HEK293 (cell line): ENCODE measurements around the gene SLC1A2.

ENCODE experiments used
- CTCF ChIA-PET: fragments of 350-600 bp; formaldehyde crosslinking; extraction: SDS; loops from one replicate; lab custom pipeline; 2021; ENCODE audit warnings: antibody characterized with exemption; lab: Yijun Ruan, JAX
- POLR2A ChIA-PET: fragments of 300-600 bp; formaldehyde crosslinking; extraction: SDS; loops from one replicate; lab custom pipeline; 2020; ENCODE audit warnings: antibody characterized with exemption, inconsistent platforms; lab: Yijun Ruan, JAX
- H3K27ac ChIP-seq: fragments of 200-500 bp; sonication (Bioruptor generic); 2 replicates; pipeline ENCODE4 v1.5.1; 2014; ENCODE audit warnings: low read depth, low read length, control low read depth, inconsistent platforms; ENCODE audit errors: extremely low read depth
- H3K36me3 ChIP-seq, 2 experiments: fragments of 200-500 bp in 1 of 2; sonication (Bioruptor generic) in 1 of 2; 1 replicate in 1 of 2; 2 replicates in 1 of 2; pipeline ENCODE4 v1.5.1; 2014 to 2017; ENCODE audit warnings: inconsistent platforms in 2 of 2, low read length in 2 of 2; ENCODE audit not compliant: control insufficient read depth in 2 of 2, insufficient read depth in 1 of 2
- H3K4me1 ChIP-seq: fragments of 200-500 bp; sonication (Bioruptor generic); 2 replicates; pipeline ENCODE4 v1.5.1; 2014; ENCODE audit warnings: mild to moderate bottlenecking, low read length, inconsistent platforms; ENCODE audit not compliant: control insufficient read depth, insufficient read depth
- H3K4me3 ChIP-seq: 2 replicates; pipeline ENCODE4 v1.5.1; 2011; ENCODE audit warnings: low read depth, mild to moderate bottlenecking, control low read depth, low read length, moderate library complexity
- H3K9me3 ChIP-seq: fragments of 200-500 bp; sonication (Bioruptor generic); 2 replicates; pipeline ENCODE4 v1.5.1; 2014; ENCODE audit warnings: low read depth, low read length, inconsistent platforms; ENCODE audit not compliant: control insufficient read depth, insufficient read depth
- BCL11A ChIP-seq: fragments of 450-650 bp; formaldehyde crosslinking; IDR thresholded peaks from 2 replicates; pipeline ENCODE4 v1.5.1; 2016; ENCODE audit warnings: low read depth, missing biosample characterization, missing genetic modification characterization
- ELK4 ChIP-seq: IDR thresholded peaks from 2 replicates; pipeline ENCODE4 v1.6.1; 2011; ENCODE audit warnings: mild to moderate bottlenecking, low read depth, low read length, borderline replicate concordance
- PRDM4 ChIP-seq: fragments of 450-650 bp; formaldehyde crosslinking; IDR thresholded peaks from 2 replicates; pipeline ENCODE4 v1.5.1; 2017; ENCODE audit warnings: missing biosample characterization, missing genetic modification characterization
- TCF7L2 ChIP-seq: IDR thresholded peaks from 2 replicates; pipeline ENCODE4 v1.6.1; 2011; ENCODE audit warnings: low read depth, mild to moderate bottlenecking, inconsistent platforms, low read length, moderate library complexity, borderline replicate concordance
- YY2 ChIP-seq: fragments of 450-650 bp; formaldehyde crosslinking; IDR thresholded peaks from 2 replicates; pipeline ENCODE4 v1.5.1; 2016; ENCODE audit warnings: missing biosample characterization, missing genetic modification characterization
- ZBTB10 ChIP-seq: fragments of 450-650 bp; formaldehyde crosslinking; IDR thresholded peaks from 2 replicates; pipeline ENCODE4 v1.5.1; 2016; ENCODE audit warnings: missing biosample characterization, missing genetic modification characterization
- ZEB2 ChIP-seq: fragments of 450-650 bp; formaldehyde crosslinking; IDR thresholded peaks from 2 replicates; pipeline ENCODE4 v1.5.1; 2016; ENCODE audit warnings: missing biosample characterization, missing genetic modification characterization
- ZNF155 ChIP-seq: fragments of 450-650 bp; formaldehyde crosslinking; IDR thresholded peaks from 2 replicates; pipeline ENCODE4 v1.5.1; 2016; ENCODE audit warnings: missing biosample characterization, missing genetic modification characterization
- ZNF23 ChIP-seq: fragments of 450-650 bp; formaldehyde crosslinking; IDR thresholded peaks from 2 replicates; pipeline ENCODE4 v1.5.1; 2016; ENCODE audit warnings: missing biosample characterization, missing genetic modification characterization, borderline replicate concordance
- ZNF449 ChIP-seq: fragments of 450-650 bp; formaldehyde crosslinking; IDR thresholded peaks from 2 replicates; pipeline ENCODE4 v1.5.1; 2017; ENCODE audit warnings: missing biosample characterization, mild to moderate bottlenecking, missing genetic modification characterization, moderate library complexity
- ZNF518A ChIP-seq: fragments of 450-650 bp; formaldehyde crosslinking; conservative IDR thresholded peaks from 2 replicates; pipeline ENCODE4 v1.5.1; 2016; ENCODE audit warnings: low read depth, missing biosample characterization, missing genetic modification characterization
- ZNF530 ChIP-seq: fragments of 450-650 bp; formaldehyde crosslinking; IDR thresholded peaks from 2 replicates; pipeline ENCODE4 v1.5.1; 2016; ENCODE audit warnings: low read depth, missing biosample characterization, missing genetic modification characterization
- ZNF549 ChIP-seq: fragments of 450-650 bp; IDR thresholded peaks from 2 replicates; pipeline ENCODE4 v1.5.1; 2018; ENCODE audit warnings: missing biosample characterization, missing genetic modification characterization, mild to moderate bottlenecking, inconsistent platforms, moderate library complexity
- ZNF624 ChIP-seq: fragments of 450-650 bp; formaldehyde crosslinking; IDR thresholded peaks from 2 replicates; pipeline ENCODE4 v1.5.1; 2017; ENCODE audit warnings: missing biosample characterization, missing genetic modification characterization
- ZNF654 ChIP-seq: fragments of 450-650 bp; formaldehyde crosslinking; IDR thresholded peaks from 2 replicates; pipeline ENCODE4 v1.5.1; 2016; ENCODE audit warnings: low read depth, missing biosample characterization, missing genetic modification characterization
- ZNF692 ChIP-seq: fragments of 450-650 bp; formaldehyde crosslinking; IDR thresholded peaks from 2 replicates; pipeline ENCODE4 v1.5.1; 2016; ENCODE audit warnings: missing biosample characterization, missing genetic modification characterization
- ZNF701 ChIP-seq: fragments of 450-650 bp; formaldehyde crosslinking; IDR thresholded peaks from 2 replicates; pipeline ENCODE4 v1.5.1; 2016; ENCODE audit warnings: missing biosample characterization, missing genetic modification characterization

The SLC1A2 gene

GRCh38 chr11:35404388-35404775 lies 15.0 kb downstream of the SLC1A2 start:
- no peaks in the 10 kb centered on the region for H3K9me3 ChIP-seq
- no peaks in the 10 kb centered on the region for H3K36me3 ChIP-seq
- no peak overlapping the region for H3K27ac ChIP-seq
- ChIA-PET CTCF (interaction anchor here (0.6 to 2.3 kb wide), 10 partner anchors 8 to 841 kb away, joined by 3 to 16 read pairs (median 4); no protein-coding TSS in a partner anchor), POLR2A (no interaction called here)
- H3K4me3 ChIP-seq, result no peak overlapping the region
- no peaks in the 10 kb centered on the region for H3K4me1 ChIP-seq
- no peak for TF ChIP-seq TCF7L2
- TF ChIP-seq BCL11A (tag by site-specific recombination), result no peak
- no peak for TF ChIP-seq PRDM4
- no peak for TF ChIP-seq ZNF518A (tag by site-specific recombination)
- TF ChIP-seq ZNF654 (tag by site-specific recombination), result peak; percentile 43
- peak; percentile 82 for TF ChIP-seq ZNF449 (tag by site-specific recombination)
- TF ChIP-seq YY2 (tag by site-specific recombination), result no peak
- no peak for TF ChIP-seq ZNF701

- no peak overlapping the region for H3K4me3 ChIP-seq
- CTCF ChIA-PET, result interaction anchor here (0.6 to 2.3 kb wide), 10 partner anchors 9 to 1396 kb away, joined by 3 to 16 read pairs (median 4); no protein-coding TSS in a partner anchor
- TF ChIP-seq ZNF155 (no peak), ELK4 (no peak), ZNF549 (tag by site-specific recombination) (no peak), ZNF692 (tag by site-specific recombination) (no peak), ZNF530 (tag by site-specific recombination) (no peak), ZBTB10 (tag by site-specific recombination) (no peak), ZEB2 (tag by site-specific recombination) (no peak), ZNF624 (tag by site-specific recombination) (no peak), ZNF23 (no peak)
These were observed 15.5 kb downstream of the SLC1A2 start for GRCh38 chr11:35403765-35404387.

More at GRCh38 chr11:35403765-35404387, 15.5 kb downstream of the SLC1A2 start:
- no peaks in the 10 kb centered on the region for H3K4me1 ChIP-seq
- H3K27ac ChIP-seq, result no peak overlapping the region
- H3K36me3 ChIP-seq, result no peaks in the 10 kb centered on the region
- H3K9me3 ChIP-seq, result no peaks in the 10 kb centered on the region
- POLR2A ChIA-PET, result no interaction called here
